Astrocyte of the cerebellum (primary cell): ENCODE measurements around the gene PLPPR5.
"Not testable (repeated sequence)": the region's sequence is repeated elsewhere in the genome, so short reads cannot be mapped to it uniquely, and the experiment has no call there.

Source experiments
- DNase-seq: peaks from one replicate; pipeline ENCODE4 v3.0.0-alpha.2; 2011; ENCODE audit warnings: low read depth
- H3K4me3 ChIP-seq: 2 replicates; pipeline ENCODE4 v1.5.1; 2011; ENCODE audit warnings: mild to moderate bottlenecking, low read depth, low read length, moderate library complexity
- in situ Hi-C: cut with HindIII; loops from 2 replicates; pipeline ENCODE4 v1.10.0; 2017; ENCODE audit warnings: low sequenced_read_pairs
- TF ChIP-seq, protein P1 (sequence below): IDR thresholded peaks from 2 replicates; pipeline ENCODE4 v1.5.1; 2012; ENCODE audit warnings: low read length, low read depth, moderate library complexity, mild to moderate bottlenecking; ENCODE audit errors: missing control alignments

The PLPPR5 gene, protein sequence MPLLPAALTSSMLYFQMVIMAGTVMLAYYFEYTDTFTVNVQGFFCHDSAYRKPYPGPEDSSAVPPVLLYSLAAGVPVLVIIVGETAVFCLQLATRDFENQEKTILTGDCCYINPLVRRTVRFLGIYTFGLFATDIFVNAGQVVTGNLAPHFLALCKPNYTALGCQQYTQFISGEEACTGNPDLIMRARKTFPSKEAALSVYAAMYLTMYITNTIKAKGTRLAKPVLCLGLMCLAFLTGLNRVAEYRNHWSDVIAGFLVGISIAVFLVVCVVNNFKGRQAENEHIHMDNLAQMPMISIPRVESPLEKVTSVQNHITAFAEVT

DNA sequence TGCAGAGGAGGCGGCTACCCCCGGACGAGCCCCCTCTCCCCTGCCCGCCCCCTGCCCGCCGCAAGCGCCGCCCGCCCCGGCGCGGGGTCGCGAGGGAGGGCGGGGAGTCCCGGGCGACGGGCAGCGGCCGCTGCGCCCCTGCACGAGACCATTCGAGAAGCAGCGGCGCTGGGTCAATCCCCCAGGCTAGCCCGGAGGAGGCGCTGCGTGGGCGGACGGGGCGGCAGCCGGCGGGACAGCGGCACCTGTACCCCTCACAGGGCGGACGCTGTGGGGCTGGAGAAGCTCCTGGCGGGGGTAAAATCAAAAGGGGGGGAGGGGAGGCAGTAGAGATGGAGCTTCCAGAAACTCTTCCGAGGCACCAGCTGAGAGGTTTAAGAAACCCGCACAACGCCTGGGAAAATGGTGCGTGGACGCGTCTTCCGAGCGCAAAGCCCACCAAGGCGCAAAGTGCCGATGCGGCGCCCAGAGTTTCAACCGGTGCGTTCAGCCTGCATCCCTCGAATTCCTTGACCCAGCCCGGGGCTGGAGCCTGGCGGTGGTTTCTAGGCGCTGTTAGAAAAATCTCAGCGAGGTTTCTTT is at the start of gene PLPPR5:
TSS of gene PLPPR5 (minus strand) at position 1 of the 582 bp plus-strand sequence. CDS start 190 bp downstream, outside the sequence.
- TF ChIP-seq, protein P1, sequence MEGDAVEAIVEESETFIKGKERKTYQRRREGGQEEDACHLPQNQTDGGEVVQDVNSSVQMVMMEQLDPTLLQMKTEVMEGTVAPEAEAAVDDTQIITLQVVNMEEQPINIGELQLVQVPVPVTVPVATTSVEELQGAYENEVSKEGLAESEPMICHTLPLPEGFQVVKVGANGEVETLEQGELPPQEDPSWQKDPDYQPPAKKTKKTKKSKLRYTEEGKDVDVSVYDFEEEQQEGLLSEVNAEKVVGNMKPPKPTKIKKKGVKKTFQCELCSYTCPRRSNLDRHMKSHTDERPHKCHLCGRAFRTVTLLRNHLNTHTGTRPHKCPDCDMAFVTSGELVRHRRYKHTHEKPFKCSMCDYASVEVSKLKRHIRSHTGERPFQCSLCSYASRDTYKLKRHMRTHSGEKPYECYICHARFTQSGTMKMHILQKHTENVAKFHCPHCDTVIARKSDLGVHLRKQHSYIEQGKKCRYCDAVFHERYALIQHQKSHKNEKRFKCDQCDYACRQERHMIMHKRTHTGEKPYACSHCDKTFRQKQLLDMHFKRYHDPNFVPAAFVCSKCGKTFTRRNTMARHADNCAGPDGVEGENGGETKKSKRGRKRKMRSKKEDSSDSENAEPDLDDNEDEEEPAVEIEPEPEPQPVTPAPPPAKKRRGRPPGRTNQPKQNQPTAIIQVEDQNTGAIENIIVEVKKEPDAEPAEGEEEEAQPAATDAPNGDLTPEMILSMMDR, result no peak
- in situ Hi-C loops, result no loop called here
- H3K4me3 ChIP-seq, result peak within 1 kb of the TSS; percentile 49
- no peak for DNase-seq

GRCh38 chr1:99051611-99052283 is 47.1 kb upstream of the PLPPR5 start:
- DNase-seq, result no peak
- H3K4me3 ChIP-seq, result no peak overlapping the region
- in situ Hi-C loops, result no loop called here
- TF ChIP-seq, protein P1, result no peak

- TF ChIP-seq, protein P1, result no peak
- DNase-seq, result no peak
- H3K4me3 ChIP-seq, result no peak overlapping the region
- in situ Hi-C loops, result no loop called here
Measured at GRCh38 chr1:99049745-99050144, 45.1 kb upstream of the PLPPR5 start.

- H3K4me3 ChIP-seq, DNase-seq, in situ Hi-C loops: not testable (repeated sequence)
Measured at GRCh38 chr1:99036746-99037145, 32.1 kb upstream of the PLPPR5 start.

DNA sequence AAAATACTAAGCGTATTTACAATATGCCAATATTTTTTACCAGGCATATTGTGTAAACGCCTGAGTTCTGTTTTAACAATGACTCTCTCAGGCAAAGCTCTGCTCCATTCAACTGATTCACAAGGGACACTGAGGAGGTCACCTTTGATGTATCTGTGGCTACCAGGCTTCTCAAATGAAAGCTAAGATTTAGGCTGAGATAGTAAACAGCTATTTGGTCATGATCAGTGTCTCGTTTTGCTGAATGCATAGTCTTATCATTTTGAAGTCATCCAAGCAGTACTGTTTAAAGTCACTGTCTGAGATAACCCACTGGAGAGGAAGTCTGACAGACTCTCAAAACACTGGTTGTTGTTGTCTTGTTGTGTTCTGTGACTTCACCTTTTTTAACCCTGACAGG is 13.7 kb upstream of the PLPPR5 start:
- TF ChIP-seq, protein P1, result no peak
- no peak for DNase-seq
- H3K4me3 ChIP-seq, result no peak overlapping the region
- in situ Hi-C loops, result no loop called here

DNA sequence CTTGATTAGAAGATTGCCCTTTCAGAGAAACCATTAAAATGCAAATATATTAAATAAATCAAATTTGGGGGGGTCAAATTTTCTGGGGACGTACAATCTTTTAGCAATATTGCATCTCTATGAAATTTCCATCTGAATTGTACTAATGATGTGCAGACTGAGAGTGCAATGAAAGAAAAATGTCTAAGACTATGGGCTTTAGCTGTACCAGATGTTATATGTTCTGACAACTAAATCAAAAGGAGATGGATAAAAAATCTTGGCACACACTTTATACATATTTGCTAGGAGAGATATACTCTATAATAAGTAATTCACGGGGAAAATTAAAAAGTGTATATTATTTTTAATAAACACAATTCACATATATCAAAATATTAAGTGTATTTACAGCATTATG is 13.0 kb upstream of the PLPPR5 start:
- H3K4me3 ChIP-seq, result no peak overlapping the region
- in situ Hi-C loops, result no loop called here
- DNase-seq, result no peak
- TF ChIP-seq, protein P1, result no peak

GRCh38 chr1:99010679-99011078 is 6.0 kb upstream of the PLPPR5 start:
- H3K4me3 ChIP-seq, result no peak overlapping the region
- TF ChIP-seq, protein P1, result no peak
- in situ Hi-C loops, result no loop called here
- DNase-seq, result no peak
